ENCODE measurements around the gene PAX5. TPM values are rescaled to one million over a fixed set of nuclear protein-coding genes. Genes with fewer than 3 reads are reported as not detected.

Gene PAX5
- polyA plus RNA-seq, 1 donor from 2014 or later = not detected

- Histone ChIP-seq H3K27me3 (ENCODE audit: insufficient read depth, low read depth, low read length) (no peaks in the 10 kb centered on the region), H2AFZ (ENCODE audit: low read depth, low read length) (no peak overlapping the region), H3K27ac (ENCODE audit: low read length) (no peak overlapping the region), H4K20me1 (ENCODE audit: insufficient read depth) (no peaks in the 10 kb centered on the region), H3K79me2 (replicated peaks; ENCODE audit: insufficient read depth, low read length) (no peaks in the 10 kb centered on the region), H3K4me3 (ENCODE audit: low read length) (no peak overlapping the region), H3F3A (ENCODE audit: insufficient read depth, low read length, poor library complexity, severe bottlenecking) (no peaks in the 10 kb centered on the region), H3K4me2 (ENCODE audit: low read length) (no peak overlapping the region), H3K36me3 (ENCODE audit: insufficient read depth, low read length) (no peaks in the 10 kb centered on the region), H3K9me2 (ENCODE audit: insufficient read depth, low read length) (no peaks in the 10 kb centered on the region), H3K9ac (ENCODE audit: low read length) (no peak overlapping the region), H3K9me3 (ENCODE audit: low read length) (no peaks in the 10 kb centered on the region)
- TF ChIP-seq EZH2 (IDR thresholded peaks at IDR 0.05; ENCODE audit: borderline replicate concordance, insufficient read depth, low read length, poor library complexity, severe bottlenecking) (no peak), SMC3 (conservative IDR thresholded peaks at IDR 0.05; ENCODE audit: poor library complexity) (no peak), POLR2AphosphoS5 (IDR thresholded peaks at IDR 0.05) (no peak), EP300 (conservative IDR thresholded peaks at IDR 0.05; ENCODE audit: poor library complexity, severe bottlenecking) (no peak), TAF1 (IDR thresholded peaks at IDR 0.05; ENCODE audit: low read depth) (no peak), REST (IDR thresholded peaks at IDR 0.05; ENCODE audit: borderline replicate concordance) (no peak), CTCF (IDR thresholded peaks at IDR 0.05; ENCODE audit: poor library complexity, severe bottlenecking) (no peak), MXI1 (conservative IDR thresholded peaks at IDR 0.05; ENCODE audit: poor library complexity, severe bottlenecking) (no peak), RAD21 (conservative IDR thresholded peaks at IDR 0.05) (no peak)
These were observed 139.3 kb downstream of the PAX5 start for GRCh38 chr9:36894695-36895310.

GRCh38 chr9:36893911-36894310, 140.2 kb downstream of the PAX5 start:
- Histone ChIP-seq H3K27me3 (ENCODE audit: insufficient read depth, low read depth, low read length) (no peaks in the 10 kb centered on the region), H4K20me1 (ENCODE audit: insufficient read depth) (no peaks in the 10 kb centered on the region), H2AFZ (ENCODE audit: low read depth, low read length) (no peak overlapping the region), H3K9ac (ENCODE audit: low read length) (no peak overlapping the region), H3K27ac (ENCODE audit: low read length) (no peak overlapping the region), H3K9me2 (ENCODE audit: insufficient read depth, low read length) (no peaks in the 10 kb centered on the region), H3F3A (ENCODE audit: insufficient read depth, low read length, poor library complexity, severe bottlenecking) (no peaks in the 10 kb centered on the region), H3K36me3 (ENCODE audit: insufficient read depth, low read length) (no peaks in the 10 kb centered on the region), H3K9me3 (ENCODE audit: low read length) (no peaks in the 10 kb centered on the region), H3K4me3 (ENCODE audit: low read length) (no peak overlapping the region), H3K79me2 (replicated peaks; ENCODE audit: insufficient read depth, low read length) (no peaks in the 10 kb centered on the region), H3K4me2 (ENCODE audit: low read length) (no peak overlapping the region)
- TF ChIP-seq POLR2AphosphoS5 (IDR thresholded peaks at IDR 0.05) (no peak), SMC3 (conservative IDR thresholded peaks at IDR 0.05; ENCODE audit: poor library complexity) (no peak), RAD21 (conservative IDR thresholded peaks at IDR 0.05) (no peak), REST (IDR thresholded peaks at IDR 0.05; ENCODE audit: borderline replicate concordance) (no peak), EP300 (conservative IDR thresholded peaks at IDR 0.05; ENCODE audit: poor library complexity, severe bottlenecking) (no peak), TAF1 (IDR thresholded peaks at IDR 0.05; ENCODE audit: low read depth) (no peak), EZH2 (IDR thresholded peaks at IDR 0.05; ENCODE audit: borderline replicate concordance, insufficient read depth, low read length, poor library complexity, severe bottlenecking) (no peak), CTCF (IDR thresholded peaks at IDR 0.05; ENCODE audit: poor library complexity, severe bottlenecking) (no peak), MXI1 (conservative IDR thresholded peaks at IDR 0.05; ENCODE audit: poor library complexity, severe bottlenecking) (no peak)
